Gastroesophageal sphincter (tissue), 3 donors: ENCODE measurements around the gene NIPAL1.

Source experiments
- EP300 ChIP-seq: sonication (generic); formaldehyde crosslinking; IDR thresholded peaks from one replicate; pipeline ENCODE4 v1.6.1; 2017; ENCODE audit warnings: antibody characterized with exemption, mild to moderate bottlenecking
- POLR2A ChIP-seq, 2 donors: fragments of 450-650 bp; IDR thresholded peaks; one replicate each; pipeline ENCODE4 v1.6.1; 2017; ENCODE audit warnings: antibody characterized with exemption in 2 of 2, mild to moderate bottlenecking in 2 of 2, moderate library complexity in 1 of 2
- POLR2AphosphoS5 ChIP-seq: sonication (generic); formaldehyde crosslinking; IDR thresholded peaks from one replicate; pipeline ENCODE4 v1.6.1; 2017; ENCODE audit warnings: antibody characterized with exemption
- TF ChIP-seq, protein P1 (sequence below), 4 experiments: fragments of 200-600 bp in 2 of 4; fragments of 450-650 bp in 2 of 4; sonication (generic) in 1 of 4; IDR thresholded peaks; one replicate each; pipeline ENCODE4 v1.5.1; 2017 to 2019; ENCODE audit warnings: antibody characterized with exemption in 4 of 4, mild to moderate bottlenecking in 2 of 4, moderate library complexity in 2 of 4

DNA sequence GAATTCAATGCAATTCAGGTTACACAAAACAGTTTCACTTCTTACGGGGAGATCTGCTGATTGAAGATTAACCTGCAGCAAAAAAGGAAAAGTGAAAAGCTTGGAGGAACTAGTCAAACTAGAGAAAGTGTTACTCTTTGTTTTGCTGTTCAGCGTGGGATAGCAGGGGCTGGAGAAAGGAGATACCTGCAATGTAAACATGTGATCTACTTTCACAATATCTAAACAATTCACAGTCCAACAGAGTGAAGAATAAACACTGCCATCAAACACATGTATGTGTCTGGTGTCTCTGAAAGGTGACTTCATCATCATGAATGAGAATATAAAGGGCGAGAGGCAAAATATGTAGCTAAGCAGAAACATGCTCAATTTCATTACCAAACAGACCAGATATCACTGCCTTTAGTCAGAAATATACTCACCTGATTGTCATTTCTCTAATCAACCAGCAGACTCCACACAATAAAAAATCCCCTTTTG is 26.4 kb downstream of the NIPAL1 start:
- TF ChIP-seq, protein P1, sequence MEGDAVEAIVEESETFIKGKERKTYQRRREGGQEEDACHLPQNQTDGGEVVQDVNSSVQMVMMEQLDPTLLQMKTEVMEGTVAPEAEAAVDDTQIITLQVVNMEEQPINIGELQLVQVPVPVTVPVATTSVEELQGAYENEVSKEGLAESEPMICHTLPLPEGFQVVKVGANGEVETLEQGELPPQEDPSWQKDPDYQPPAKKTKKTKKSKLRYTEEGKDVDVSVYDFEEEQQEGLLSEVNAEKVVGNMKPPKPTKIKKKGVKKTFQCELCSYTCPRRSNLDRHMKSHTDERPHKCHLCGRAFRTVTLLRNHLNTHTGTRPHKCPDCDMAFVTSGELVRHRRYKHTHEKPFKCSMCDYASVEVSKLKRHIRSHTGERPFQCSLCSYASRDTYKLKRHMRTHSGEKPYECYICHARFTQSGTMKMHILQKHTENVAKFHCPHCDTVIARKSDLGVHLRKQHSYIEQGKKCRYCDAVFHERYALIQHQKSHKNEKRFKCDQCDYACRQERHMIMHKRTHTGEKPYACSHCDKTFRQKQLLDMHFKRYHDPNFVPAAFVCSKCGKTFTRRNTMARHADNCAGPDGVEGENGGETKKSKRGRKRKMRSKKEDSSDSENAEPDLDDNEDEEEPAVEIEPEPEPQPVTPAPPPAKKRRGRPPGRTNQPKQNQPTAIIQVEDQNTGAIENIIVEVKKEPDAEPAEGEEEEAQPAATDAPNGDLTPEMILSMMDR (IDR thresholded peaks at IDR 0.05), result no peak
- TF ChIP-seq POLR2A (IDR thresholded peaks at IDR 0.05) (no peak), POLR2AphosphoS5 (no peak), EP300 (no peak)
